NCI-H748 treated with DMSO at 0.1 percent for 48 hours (cell line): Measurements from ENCODE around the gene MAPKAP1.
"Not testable (repeated sequence)": the region's sequence is repeated elsewhere in the genome, so short reads cannot be mapped to it uniquely, and the experiment has no call there.

Experiments
- DNase-seq: peaks from one replicate; lab custom pipeline; 2025; lab: John Stamatoyannopoulos, UW

The MAPKAP1 gene

DNA sequence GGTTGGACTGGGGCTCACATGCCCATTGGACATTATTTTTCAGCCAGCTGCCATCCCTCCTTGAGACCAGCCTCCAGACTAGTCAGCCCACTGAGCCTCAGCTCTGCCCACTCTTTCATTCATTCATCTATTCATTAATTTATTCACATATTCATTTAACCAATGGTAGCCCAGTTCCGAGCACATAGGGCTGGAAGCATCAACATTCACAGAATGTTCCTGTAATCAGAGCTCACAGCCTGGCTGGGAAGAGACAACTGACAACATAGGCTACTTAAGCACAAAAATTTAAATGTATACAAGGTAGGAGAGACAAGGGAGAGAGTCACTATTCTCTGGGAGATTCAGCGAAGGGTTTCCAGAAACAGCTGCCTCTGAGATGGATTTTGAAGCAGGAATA, 23.2 kb upstream of the MAPKAP1 start:
- DNase-seq, result no peak

DNA sequence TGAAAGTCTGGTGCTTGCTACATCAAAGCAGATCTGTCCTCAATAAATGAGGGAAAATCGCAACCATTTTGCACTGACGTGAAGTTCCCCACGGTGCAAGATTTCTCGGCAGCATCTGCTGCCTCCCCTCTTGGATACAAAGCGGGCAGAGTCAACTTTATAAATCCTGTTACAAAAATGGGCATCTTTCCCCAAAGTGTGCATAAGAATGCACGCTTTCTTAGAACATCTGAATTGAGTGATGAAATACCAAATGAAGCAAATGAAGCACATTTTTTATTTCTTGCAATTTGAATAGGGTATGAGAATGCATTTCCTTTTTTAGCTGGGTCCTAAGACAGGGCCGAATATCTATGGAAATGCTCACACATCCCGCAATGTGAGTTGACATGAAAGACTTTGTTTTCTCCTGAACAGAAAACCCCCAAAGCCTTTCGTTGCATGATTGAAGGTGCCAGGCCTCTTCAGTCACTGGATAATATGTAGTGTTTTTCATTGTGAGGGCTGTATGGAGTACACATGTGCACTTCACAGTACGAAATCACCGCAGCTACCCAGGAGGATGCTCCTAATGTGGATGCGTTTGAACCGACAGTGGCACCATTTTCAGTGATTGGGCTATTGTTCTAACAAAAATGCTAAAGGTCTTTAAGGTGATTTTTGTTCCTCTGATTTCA, 19.6 kb upstream of the MAPKAP1 start:
- DNase-seq, result no peak

DNA sequence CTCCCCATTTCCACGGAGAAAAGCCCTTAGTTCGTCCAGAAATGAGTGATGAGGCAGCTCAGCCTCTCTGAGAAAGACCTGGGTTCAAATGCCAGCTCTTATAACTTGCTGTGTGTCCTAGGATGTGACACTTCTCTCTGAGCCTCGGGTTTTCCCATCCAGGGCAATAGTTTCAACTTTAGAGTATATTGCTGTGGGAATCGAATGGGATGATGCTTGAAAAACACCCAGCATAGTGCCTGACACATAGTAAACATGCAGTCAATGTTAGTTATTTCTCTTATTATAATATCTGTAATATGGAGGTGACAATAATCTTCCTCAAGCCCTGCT, 430 bp upstream of the MAPKAP1 start:
- no peak for DNase-seq

DNA sequence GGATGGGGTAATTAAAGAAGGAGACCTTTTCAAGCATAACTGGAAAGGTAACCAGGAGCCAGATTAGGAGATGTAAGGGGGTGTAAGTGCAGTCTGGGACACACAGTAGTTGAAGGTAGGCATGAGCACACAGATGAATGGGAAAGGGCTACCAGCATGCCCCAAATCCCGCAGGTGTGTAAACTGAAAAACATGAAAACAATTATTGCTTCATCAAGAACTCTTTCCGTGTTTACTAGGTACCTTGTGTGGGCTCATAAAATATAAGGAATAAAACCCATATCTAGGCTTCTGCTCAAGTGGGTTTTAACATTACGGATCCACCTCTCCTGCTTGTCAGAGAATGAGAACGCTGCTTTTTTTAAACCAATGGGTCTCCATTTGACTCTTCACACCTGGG, 1.1 kb downstream of the MAPKAP1 start:
- no peak for DNase-seq

DNA sequence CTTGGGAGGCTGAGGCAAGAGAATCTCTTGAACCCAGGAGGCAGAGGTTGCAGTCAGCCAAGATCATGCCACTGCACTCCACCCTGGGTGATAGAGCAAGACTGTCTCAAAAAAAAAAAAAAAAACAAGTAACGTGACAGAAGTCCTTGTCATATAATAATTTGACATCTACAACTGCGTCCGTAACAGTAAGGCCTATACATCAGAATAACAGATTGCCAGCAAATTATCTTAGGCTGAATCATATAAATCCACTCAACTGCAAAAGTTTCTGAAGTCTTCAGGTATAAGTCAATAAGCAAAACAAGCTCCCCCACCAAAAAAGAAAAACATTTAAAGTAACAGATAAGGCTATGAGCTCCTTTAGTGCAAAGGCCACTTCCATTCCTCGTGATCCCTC, 3.3 kb downstream of the MAPKAP1 start:
- DNase-seq, result no peak

DNA sequence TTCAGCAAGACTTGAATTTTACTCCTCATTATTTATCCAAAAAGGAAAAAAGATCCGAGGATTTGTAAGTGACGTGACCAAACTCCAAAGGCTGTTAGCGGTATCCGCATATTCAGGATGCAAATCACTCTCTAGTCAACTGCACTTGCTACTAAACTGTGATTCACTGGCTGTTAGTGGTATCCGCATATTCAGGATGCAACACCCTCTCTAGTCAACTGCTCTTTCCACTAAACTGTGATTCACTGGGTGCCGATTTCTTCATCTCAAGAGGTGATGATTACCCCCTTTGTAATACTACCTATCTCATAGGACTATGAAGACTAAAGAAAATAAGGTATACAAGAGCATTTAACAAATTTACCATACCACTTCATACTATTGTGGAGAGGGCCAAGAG, 5.7 kb downstream of the MAPKAP1 start:
- no peak for DNase-seq

DNA sequence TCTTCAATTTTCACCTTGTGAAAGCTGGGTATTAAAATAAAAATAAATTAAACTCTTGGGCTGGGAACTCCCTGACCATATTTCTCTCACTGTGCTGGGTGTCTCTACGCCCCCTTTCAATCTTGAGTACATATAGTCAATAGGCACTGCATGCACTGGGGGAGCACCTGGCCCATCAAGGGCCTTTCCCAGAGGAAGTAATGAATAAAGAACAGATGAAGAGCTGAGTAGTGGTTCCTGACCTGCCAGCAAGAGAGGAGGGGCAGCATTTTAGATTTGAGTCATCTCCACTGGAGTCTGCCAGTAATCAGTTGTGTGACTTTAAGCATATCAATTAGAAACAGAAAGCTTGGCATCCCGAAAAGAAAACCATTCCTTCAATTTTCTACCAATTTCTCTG, 6.2 kb downstream of the MAPKAP1 start:
- DNase-seq, result no peak

DNA sequence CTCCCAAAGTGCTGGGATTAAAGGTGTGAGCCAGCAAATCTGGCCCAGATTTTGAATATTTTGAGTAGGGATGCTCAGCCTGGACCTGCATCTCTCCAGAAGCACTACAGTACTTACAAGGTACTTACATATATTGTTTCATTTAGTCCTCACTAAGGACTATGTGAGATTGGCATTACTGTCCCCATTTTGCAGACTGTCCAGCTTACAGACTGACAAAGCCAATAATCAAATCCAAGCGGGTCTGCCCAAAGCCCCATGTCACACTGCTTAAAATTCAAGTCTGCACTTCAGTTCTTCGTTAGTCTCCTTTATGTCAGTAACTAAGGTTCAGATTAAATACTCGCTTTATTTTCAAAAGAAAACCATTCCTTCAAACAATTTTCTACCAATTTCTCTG, 7.1 kb downstream of the MAPKAP1 start:
- no peak for DNase-seq

DNA sequence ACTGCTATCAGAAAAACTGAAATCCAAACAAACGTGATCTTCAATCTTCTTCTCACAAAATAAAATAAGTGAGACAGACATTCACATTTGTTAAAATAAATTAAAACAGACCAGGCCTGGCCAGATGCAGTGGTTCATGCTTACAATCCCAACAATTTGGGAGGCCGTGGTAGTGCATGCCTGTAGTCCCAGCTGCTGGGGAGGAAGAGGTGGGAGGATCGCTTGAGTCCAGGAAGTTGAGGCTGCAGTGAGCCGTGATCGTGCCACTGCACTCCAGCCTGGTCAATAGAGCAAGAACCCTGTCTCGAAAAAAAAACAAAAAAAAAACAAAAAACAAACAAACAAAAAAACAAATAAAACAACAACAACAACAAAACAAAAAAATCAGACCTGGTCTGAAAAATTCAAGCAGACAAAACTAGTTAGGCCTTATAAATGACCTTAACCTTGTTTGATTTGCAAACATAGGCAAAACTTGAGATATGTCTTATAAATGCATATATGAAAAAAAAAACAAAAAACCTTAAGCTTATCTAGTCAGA, 10.8 kb downstream of the MAPKAP1 start:
- DNase-seq, result no peak

DNA sequence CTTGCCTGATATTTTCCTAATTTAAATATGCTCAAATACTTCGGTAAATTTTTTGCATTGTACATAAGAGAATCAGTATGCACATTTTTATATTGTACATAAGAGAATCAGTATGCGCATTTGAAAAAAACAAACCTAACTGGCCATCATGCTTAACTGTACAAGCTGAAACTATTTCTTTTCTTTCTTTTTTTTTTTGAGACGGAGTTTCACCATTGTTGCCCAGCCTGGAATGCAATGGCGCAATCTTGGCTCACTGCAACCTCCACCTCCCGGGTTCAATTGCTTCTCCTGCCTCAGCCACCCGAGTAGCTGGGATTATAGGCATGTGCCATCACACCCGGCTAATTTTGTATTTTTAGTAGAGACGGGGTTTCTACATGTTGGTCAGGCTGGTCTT, 11.5 kb downstream of the MAPKAP1 start:
- DNase-seq, result not testable (repeated sequence)

DNA sequence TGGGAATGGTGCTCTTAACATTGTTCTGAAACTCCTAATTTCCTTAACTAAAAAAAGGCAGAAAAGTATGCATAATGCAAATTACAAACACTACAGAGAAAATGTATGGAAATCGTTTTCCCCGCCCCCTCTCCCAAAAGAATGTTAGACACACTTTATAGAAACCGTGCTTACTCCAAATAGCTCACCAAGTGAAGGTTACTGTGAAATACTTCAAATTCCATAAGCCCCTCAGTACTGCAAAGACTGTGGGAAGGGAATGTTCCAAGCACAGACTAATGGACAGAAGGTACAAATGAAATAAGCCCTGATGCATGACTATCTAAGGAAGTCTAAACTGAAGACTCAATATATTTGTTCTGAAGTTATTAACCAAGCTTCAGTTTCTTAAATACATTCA, 12.5 kb downstream of the MAPKAP1 start:
- no peak for DNase-seq

DNA sequence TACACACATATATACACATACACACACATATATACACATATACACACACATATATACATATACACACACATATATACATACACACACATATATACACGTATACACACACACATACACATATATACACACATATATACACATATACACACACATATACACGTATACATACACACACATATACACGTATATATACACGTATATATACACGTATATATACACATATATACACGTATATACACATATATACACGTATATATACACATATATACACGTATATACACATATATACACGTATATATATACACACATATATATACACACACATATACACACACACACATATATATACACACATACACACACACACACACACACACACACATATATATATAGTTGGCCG, 13.5 kb downstream of the MAPKAP1 start:
- not testable (repeated sequence) for DNase-seq

DNA sequence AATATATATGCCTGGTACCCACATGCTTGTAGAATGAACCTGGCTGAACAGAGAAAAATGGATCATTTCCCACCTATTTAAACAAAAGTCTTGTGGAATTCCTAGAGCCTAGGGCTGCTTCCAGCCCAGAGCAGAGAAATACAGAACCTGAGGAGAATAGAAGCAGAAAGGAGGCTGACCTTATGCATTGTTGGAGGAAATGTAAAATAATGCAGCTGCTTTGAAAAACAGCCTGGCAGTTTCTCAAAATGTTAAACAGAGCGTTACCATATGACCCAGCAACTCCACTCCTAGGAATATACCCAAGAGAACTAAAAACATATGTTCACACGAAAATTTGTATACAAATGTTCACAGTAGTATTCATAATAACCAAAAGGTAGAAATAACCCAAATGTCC, 15.1 kb downstream of the MAPKAP1 start:
- no peak for DNase-seq

DNA sequence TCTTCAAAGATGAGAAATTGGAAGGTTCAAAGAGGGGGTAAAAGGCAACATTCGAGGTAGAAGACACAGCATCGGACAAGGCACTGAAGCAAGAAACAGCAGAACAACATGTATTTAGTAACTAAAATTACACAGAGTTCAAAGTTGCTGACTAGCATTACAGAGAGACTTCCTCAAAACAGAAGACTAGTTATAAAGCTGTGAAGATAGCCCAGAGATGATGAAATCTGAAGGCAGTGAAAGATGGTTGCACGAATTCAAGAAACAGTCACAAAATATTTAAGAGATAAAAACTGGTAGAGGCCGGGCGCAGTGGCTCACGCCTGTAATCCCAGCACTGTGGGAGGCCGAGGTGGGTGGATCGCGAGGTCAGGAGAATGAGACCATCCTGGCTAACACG, 16.3 kb downstream of the MAPKAP1 start:
- DNase-seq, result no peak

DNA sequence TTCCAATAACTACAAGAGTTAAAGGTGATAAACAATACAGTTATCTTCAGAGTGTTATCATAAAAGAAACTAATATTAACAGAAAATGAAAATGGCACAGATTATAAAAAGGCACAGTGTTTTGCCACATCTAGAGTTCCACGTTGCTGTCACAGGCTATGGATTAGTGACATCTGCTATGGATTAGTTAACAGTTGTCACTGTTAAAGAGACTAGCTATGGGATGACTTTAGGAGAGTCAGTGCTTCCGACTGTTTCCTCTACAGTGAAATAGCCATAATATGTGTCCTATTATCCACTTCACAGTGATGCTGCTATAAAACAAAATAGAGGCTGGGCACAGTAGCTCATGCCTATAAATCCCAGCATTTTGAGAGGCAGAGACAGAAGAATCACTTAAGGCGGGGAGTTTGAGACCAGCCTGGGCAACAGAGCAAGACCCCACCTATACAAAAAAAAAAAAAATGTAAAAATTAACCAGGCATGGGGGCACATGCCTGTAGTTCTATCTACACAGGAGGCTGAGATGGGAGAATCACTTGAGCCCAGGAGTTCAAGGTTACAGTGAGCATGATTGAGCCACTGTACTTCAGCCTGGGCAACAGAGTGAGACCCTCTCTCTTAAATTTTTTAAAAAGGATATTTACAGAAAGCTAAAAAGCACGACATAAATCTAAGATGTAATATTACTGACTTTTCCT, 19.7 kb downstream of the MAPKAP1 start:
- no peak for DNase-seq

DNA sequence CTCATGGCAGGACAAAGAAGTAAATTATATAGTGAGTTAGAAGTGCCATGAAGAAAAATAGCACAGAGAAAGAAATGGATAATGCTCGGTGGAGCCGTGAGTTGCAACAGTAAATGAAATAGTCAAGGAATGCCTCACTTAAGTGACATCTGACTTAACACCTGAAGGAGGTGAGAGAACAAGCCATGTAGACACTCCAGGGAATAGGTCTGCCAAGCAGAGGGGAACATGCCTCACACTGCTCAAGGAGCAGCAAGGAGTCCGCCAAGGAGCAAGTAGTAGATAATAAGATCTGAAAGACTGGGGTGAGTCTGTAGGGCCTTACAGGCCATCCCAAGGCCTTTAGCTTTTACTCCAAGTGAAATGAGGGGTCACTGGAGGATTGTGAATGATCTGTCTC, 21.8 kb downstream of the MAPKAP1 start:
- DNase-seq, result no peak

DNA sequence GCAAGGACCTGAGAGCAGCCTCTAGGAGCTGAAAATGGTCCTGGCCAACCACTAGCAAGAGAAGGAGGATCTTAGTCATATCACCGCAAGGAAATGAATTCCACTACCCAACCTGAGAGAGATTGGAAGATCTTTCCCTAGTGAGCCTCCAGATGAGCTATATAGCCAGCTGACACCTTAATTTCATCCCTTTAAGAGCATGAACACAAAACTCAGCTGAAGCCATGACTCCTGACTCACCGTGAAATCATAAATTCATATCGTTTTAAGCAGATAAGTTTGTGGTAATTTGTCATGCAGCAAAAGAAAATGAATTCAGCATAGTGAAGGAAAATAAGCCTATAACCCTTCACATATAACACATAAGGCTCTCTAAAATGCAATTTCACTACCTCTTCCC, 23.5 kb downstream of the MAPKAP1 start:
- DNase-seq, result no peak

DNA sequence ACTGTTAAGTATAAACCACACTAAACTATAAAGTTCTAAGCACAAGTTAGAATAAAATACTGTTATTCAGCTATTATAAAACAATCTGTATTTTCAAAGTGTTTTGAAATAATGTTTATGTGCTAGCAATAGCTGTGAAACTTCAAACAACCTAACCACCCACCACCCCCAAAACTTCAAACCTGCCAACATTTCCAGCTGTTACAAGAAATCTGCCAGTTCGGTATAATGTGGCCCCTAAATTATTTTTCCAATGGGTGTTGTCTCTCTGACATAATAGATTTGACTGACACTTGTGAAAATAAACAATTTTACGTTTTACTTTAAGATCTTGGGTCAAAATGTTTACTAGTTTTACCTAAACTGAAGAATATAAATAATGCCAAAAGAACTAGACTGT, 24.7 kb downstream of the MAPKAP1 start:
- DNase-seq, result no peak

DNA sequence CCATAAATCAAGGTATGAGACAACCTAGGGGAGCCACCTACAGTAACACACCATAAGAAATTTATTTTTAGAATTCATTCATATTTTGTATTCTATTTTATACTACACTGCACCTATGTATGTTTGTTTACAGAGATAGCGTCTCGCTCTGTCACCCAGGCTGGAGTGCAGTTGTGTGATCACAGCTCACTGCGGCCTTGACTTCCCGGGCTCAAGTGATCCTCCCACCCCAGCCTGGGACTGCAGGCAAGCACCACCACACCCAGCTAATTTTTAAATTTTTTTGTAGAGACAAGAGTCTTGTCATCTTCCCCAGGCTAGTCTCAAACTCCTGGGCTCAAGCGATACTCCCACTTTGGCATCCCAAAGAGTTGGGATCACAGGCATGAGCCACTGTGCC, 25.4 kb downstream of the MAPKAP1 start:
- no peak for DNase-seq

DNA sequence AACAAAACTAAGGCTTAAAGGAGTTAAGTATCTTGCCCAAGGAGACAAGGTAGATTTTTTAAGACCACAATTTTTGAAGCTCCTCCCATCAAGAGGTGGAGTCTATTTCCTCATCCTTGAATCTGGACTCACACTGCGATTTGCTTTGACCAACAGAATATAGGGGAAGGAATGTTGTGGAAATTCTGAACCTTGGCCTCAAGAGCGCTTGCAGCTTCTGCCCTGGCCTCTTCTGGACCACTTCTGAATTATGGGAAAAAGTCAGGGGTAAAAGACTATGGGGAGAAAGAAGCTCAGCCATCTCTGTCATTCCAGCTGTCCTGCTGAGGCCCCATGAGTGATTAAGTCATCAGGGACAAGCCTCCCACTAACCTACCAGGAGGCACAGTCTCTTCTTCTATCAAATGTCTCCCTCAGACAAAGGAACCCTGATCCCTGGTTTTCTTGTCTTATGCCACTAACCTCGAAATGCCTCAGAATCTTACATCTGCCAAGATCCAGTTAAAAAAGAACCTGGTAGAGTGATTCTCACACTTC, 25.9 kb downstream of the MAPKAP1 start:
- no peak for DNase-seq

DNA sequence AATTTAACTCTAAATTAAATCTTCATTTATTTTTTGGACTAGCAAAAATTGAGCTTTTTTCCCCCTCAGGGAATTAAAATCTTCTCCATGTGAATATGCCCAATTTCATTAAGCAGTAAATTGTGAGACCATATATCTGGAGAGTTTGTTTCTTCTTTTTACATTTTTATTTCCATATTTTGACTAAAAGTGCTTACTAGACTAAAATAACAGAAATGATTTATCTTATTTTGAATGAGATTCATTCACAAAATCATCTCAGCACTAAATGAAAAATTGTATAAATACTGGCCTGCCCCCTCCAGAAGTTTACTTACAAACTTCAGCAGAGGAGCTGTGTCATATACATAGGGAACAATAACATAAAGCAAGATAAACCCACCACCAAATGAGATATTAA, 26.6 kb downstream of the MAPKAP1 start:
- no peak for DNase-seq

DNA sequence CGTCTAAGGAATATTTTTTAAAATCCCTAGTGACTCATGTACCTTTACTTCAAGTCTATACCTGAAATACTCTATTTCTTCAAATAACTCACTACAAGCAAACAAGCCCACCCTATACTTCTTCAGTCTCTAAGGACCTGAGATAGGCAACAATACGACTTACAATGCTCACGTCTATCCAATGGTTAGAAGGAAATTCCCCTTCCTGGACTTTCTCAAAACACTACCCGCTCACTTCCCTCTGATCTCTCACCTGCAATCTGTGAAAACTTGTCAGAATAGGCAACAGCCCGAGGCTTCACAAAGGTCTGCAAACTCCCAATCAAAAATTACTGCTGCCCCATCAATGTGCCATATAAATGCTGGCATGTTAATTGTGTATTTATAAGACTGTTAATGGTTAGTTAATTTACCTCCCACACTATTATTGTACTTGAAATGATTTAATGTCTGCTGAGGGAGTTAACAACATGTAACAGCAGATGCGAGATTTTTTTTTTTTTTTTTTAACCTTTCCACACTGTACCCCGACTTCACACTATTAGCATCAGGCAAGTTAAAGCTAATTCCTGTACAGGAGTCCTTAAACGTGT, 27.3 kb downstream of the MAPKAP1 start:
- DNase-seq, result no peak
